Colonic mucosa (tissue), 4 donors: ENCODE data around the gene HOTAIR. TPM values are rescaled to one million over a fixed set of nuclear protein-coding genes. Genes with fewer than 3 reads are reported as not detected.

Source experiments
- DNase-seq: peaks from one replicate; pipeline ENCODE4 v3.0.0-alpha.2; 2020
- H3K27ac ChIP-seq: fragments of 200-600 bp; one replicate; pipeline ENCODE4 v1.8.0; 2021
- H3K27me3 ChIP-seq: fragments of 200-600 bp; one replicate; pipeline ENCODE4 v1.8.0; 2021
- H3K36me3 ChIP-seq: fragments of 200-600 bp; one replicate; pipeline ENCODE4 v1.8.0; 2021
- H3K4me1 ChIP-seq: fragments of 200-600 bp; one replicate; pipeline ENCODE4 v1.8.0; 2021; ENCODE audit warnings: mild to moderate bottlenecking
- H3K4me3 ChIP-seq: fragments of 200-600 bp; one replicate; pipeline ENCODE4 v1.8.0; 2021
- H3K9ac ChIP-seq, 2 donors: one replicate each; pipeline ENCODE4 v1.7.0; 2013; ENCODE audit warnings: control low read depth in 2 of 2, low read depth in 2 of 2, low read length in 2 of 2
- H3K9me3 ChIP-seq: fragments of 200-600 bp; one replicate; pipeline ENCODE4 v1.8.0; 2021
- CTCF ChIP-seq: fragments of 200-600 bp; IDR thresholded peaks from one replicate; pipeline ENCODE4 v1.8.0; 2022; ENCODE audit warnings: antibody characterized with exemption, mild to moderate bottlenecking
- intact Hi-C: fragments of 100-400 bp; cut with DNase I; formaldehyde crosslinking; loops from one replicate; pipeline ENCODE4 v1.14.1; 2022
- total RNA-seq, 2 donors: library from RNA; stranded (reverse); fragmentation: NEBNext Ultra II Directional in 1 of 2; extraction: Animal tissue kit (Norgen Biotek cat#: 25700) in 1 of 2; gene quantifications; one replicate each; pipeline ENCODE4 v1.2.1, GENCODE V29; 2021
- donor health status: healthy.
- donor health status: DM: no; HTN: no; CAD: no.
- donor health status: DM: no; HTN: no; CAD: no.

Gene HOTAIR
- total RNA-seq, 2 donors from 2014 or later: not detected

GRCh38 chr12:53998900-53999236, 24.1 kb upstream of the HOTAIR start:
- no peak for DNase-seq
- Histone ChIP-seq H3K9ac (no peak overlapping the region), H3K4me3 (no peak overlapping the region), H3K27me3 (peaks cover 100% of the 10 kb centered on the region), H3K9me3 (no peaks in the 10 kb centered on the region), H3K4me1 (peaks cover 9% of the 10 kb centered on the region), H3K36me3 (no peaks in the 10 kb centered on the region), H3K27ac (no peak overlapping the region)
- intact Hi-C loops: no loop called here
- TF ChIP-seq CTCF: no peak

- Histone ChIP-seq H3K9ac (no peak overlapping the region), H3K4me3 (no peak overlapping the region), H3K9me3 (no peaks in the 10 kb centered on the region), H3K36me3 (no peaks in the 10 kb centered on the region), H3K4me1 (peaks cover 9% of the 10 kb centered on the region), H3K27ac (no peak overlapping the region), H3K27me3 (peaks cover 100% of the 10 kb centered on the region)
- no peak for DNase-seq
- intact Hi-C loops: no loop called here
- no peak for TF ChIP-seq CTCF
These were observed 23.6 kb upstream of the HOTAIR start for GRCh38 chr12:53998110-53998899.

- no peaks in the 10 kb centered on the region for H3K36me3 ChIP-seq
- peaks cover 100% of the 10 kb centered on the region for H3K27me3 ChIP-seq
- TF ChIP-seq CTCF: no peak
- no peak overlapping the region for H3K27ac ChIP-seq
- H3K9ac ChIP-seq: no peak overlapping the region
- intact Hi-C loops: no loop called here
- no peak for DNase-seq
- H3K4me3 ChIP-seq: no peak overlapping the region
- H3K9me3 ChIP-seq: no peaks in the 10 kb centered on the region
- peaks cover 9% of the 10 kb centered on the region for H3K4me1 ChIP-seq
These were observed 22.7 kb upstream of the HOTAIR start for GRCh38 chr12:53997204-53998109.

GRCh38 chr12:53996240-53997203, 21.8 kb upstream of the HOTAIR start:
- Histone ChIP-seq H3K36me3 (no peaks in the 10 kb centered on the region), H3K27me3 (peaks cover 100% of the 10 kb centered on the region), H3K27ac (no peak overlapping the region), H3K9ac (no peak overlapping the region), H3K9me3 (no peaks in the 10 kb centered on the region), H3K4me1 (peaks cover 9% of the 10 kb centered on the region), H3K4me3 (peak overlapping the region; percentile 37)
- TF ChIP-seq CTCF: no peak
- DNase-seq: no peak
- intact Hi-C loops: no loop called here
